ENCODE measurements around the gene REV1. TPM values are rescaled to one million over a fixed set of nuclear protein-coding genes. Genes with fewer than 3 reads are reported as not detected.

Gene REV1
- total and polyA plus RNA-seq, 2 of the 4 experiments (the other 2 are of a cell fraction): 13.4 to 30.1 TPM

GRCh38 chr2:99512181-99512591, 22.4 kb upstream of the REV1 start:
- H3K36me3 ChIP-seq (ENCODE audit: control insufficient read depth, insufficient read depth, low read length): no peaks in the 10 kb centered on the region
- no CpG with 5 or more reads among the region's 1 CpG for WGBS, 2 experiments (ENCODE audit: extremely low coverage in 2 of 2, insufficient read length in 1 of 2)
- H3K4me3 ChIP-seq (ENCODE audit: insufficient read depth, low read depth, low read length): no peak overlapping the region
- H3K27me3 ChIP-seq (ENCODE audit: control insufficient read depth, insufficient read depth, low read length): peaks cover 8% of the 10 kb centered on the region
- TF ChIP-seq ELK1 (IDR thresholded peaks at IDR 0.05; ENCODE audit: borderline replicate concordance, low read depth, low read length): no peak
- TF ChIP-seq MAZ (IDR thresholded peaks at IDR 0.05; ENCODE audit: borderline replicate concordance, low read depth, low read length): no peak
- no peak for TF ChIP-seq CEBPB (IDR thresholded peaks at IDR 0.05; ENCODE audit: low read depth, low read length)
- no peak for TF ChIP-seq CHD1 (IDR thresholded peaks at IDR 0.05; ENCODE audit: low read depth, low read length)
- no peak for TF ChIP-seq SMC3 (IDR thresholded peaks at IDR 0.05; ENCODE audit: low read depth, low read length)
- TF ChIP-seq RAD21 (IDR thresholded peaks at IDR 0.05; ENCODE audit: low read length): no peak
- TF ChIP-seq POLR2A (IDR thresholded peaks at IDR 0.05; ENCODE audit: low read depth, low read length): no peak
- no peak for TF ChIP-seq MAFK (IDR thresholded peaks at IDR 0.05; ENCODE audit: low read depth, low read length)
- TF ChIP-seq FOS (IDR thresholded peaks at IDR 0.05; ENCODE audit: low read depth, low read length): no peak
- H3K23ac ChIP-seq (ENCODE audit: low read depth, low read length): no peak overlapping the region
- H2BK5ac ChIP-seq (ENCODE audit: low read depth, low read length, poor library complexity, severe bottlenecking): no peak overlapping the region
- POLR2A ChIA-PET (ENCODE audit: unreplicated experiment): no interaction called here
- BruUV-seq (replicated peaks): no TSS peak
- H3K4ac ChIP-seq (ENCODE audit: low read depth, low read length): no peak overlapping the region
- dilution Hi-C loops (cut with HindIII; ENCODE audit: low sequenced_read_pairs, unreplicated experiment): no loop called here
- no peaks in the 10 kb centered on the region for H3K4me1 ChIP-seq (ENCODE audit: control insufficient read depth, insufficient read depth, low read length)
- H3K18ac ChIP-seq (ENCODE audit: low read depth, low read length): no peak overlapping the region
- in situ Hi-C loops (cut with MboI; ENCODE audit: low sequenced_read_pairs): loop anchor here (25.0 kb wide), 1 partner anchor 875 kb away; no protein-coding TSS in a partner anchor
- intact Hi-C loops (cut with micrococcal nuclease): no loop called here
- ATAC-seq (ENCODE audit: low read depth) (no peak), DNase-seq (no peak)
- no peaks in the 10 kb centered on the region for H3K9me3 ChIP-seq (ENCODE audit: control insufficient read depth, insufficient read depth, low read length)
- no peaks in the 10 kb centered on the region for H4K20me1 ChIP-seq (ENCODE audit: insufficient read depth, low read length)
- no peak overlapping the region for H3K56ac ChIP-seq (ENCODE audit: extremely low read depth, insufficient read depth, low read length)
- H3K27ac ChIP-seq (ENCODE audit: insufficient read depth, low read length): no peak overlapping the region
- H2BK120ac ChIP-seq (ENCODE audit: low read depth, low read length): no peak overlapping the region
- no peak overlapping the region for H3K14ac ChIP-seq (replicated peaks; ENCODE audit: low read depth, low read length)
- no peak overlapping the region for H4K8ac ChIP-seq (ENCODE audit: low read depth in 2 of 2, low read length in 2 of 2)
- H4K5ac ChIP-seq (ENCODE audit: low read depth, low read length): no peak overlapping the region
- CTCF ChIA-PET: no interaction called here
- H2BK20ac ChIP-seq (ENCODE audit: low read depth, low read length): no peak overlapping the region
- no peaks in the 10 kb centered on the region for H3K79me1 ChIP-seq (ENCODE audit: low read depth in 1 of 2, low read length in 2 of 2)
- no peak overlapping the region for H3K4me2 ChIP-seq (ENCODE audit: low read depth, low read length)
- no peak overlapping the region for H2BK15ac ChIP-seq (ENCODE audit: low read depth, low read length)
- H2AFZ ChIP-seq (replicated peaks; ENCODE audit: low read length, poor library complexity): no peak overlapping the region
- H4K91ac ChIP-seq (ENCODE audit: insufficient read depth, low read depth, low read length): no peak overlapping the region
- H2AK5ac ChIP-seq (ENCODE audit: low read depth, low read length): no peak overlapping the region
- H2AK9ac ChIP-seq (replicated peaks; ENCODE audit: low read depth, low read length, poor library complexity): no peak overlapping the region
- no peaks in the 10 kb centered on the region for H3K9me1 ChIP-seq (ENCODE audit: insufficient read depth, low read length)
- no peak overlapping the region for H3K9ac ChIP-seq (ENCODE audit: low read depth, low read length)
